ENCODE data around the gene LARP4. TPM values are rescaled to one million over a fixed set of nuclear protein-coding genes. Genes with fewer than 3 reads are reported as not detected.

Gene LARP4
- total RNA-seq, 4 donors from 2014 or later = 15.2 to 21.7 (median 18.9) TPM

DNA sequence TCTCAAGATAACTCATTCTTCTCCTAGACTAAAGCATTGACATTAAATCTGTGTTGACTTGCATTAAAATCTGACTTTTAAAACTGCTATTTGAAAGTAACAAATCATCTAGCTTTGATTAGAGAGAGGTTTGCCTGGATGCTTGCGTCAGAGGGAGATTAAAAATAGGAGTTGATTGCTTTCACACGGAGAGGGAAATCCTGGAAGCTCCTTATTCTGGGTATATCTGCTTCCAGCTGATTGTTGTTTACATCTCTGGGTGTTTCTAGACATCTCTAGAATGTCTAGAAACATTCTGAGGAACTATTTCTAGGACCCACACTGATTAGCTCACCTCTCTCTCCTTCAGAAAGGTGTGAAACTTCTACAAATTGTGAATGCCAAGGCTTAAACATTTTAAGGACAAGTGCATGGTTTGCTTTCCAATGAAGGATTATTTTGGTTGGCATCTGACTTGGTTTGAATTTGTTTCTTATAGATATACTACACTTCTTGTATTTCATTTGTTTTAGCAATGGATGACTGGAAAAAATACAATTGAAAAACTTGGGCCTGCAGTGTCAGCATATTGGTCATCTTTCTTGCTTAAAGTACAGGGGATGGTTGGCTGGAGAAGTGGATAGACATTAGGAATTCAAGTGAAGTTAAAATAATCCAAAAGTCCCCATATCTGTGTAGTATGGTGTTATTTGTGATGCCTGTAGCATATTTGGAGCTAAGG, 106.2 kb downstream of the LARP4 start:
- 17 to 21% methylated on average over 2 of the region's 2 CpGs for WGBS, 2 donors

GRCh38 chr12:50507474-50507838, 106.8 kb downstream of the LARP4 start:
- WGBS, 2 donors = 61 to 62% methylated on average over 11 of the region's 11 CpGs
- DNase-seq (ENCODE audit: low spot score in 2 of 2) = no peak
- intact Hi-C loops (cut with DNase I; ENCODE audit: low total_unique reads) = loop anchor here (5.0 kb wide), 1 partner anchor 130 kb away; no protein-coding TSS in a partner anchor
- no peak overlapping the region for H3K4me3 ChIP-seq (ENCODE audit: low read depth, poor library complexity, severe bottlenecking)
- TF ChIP-seq POLR2A (IDR thresholded peaks at IDR 0.05) = no peak
- TF ChIP-seq, protein P1, sequence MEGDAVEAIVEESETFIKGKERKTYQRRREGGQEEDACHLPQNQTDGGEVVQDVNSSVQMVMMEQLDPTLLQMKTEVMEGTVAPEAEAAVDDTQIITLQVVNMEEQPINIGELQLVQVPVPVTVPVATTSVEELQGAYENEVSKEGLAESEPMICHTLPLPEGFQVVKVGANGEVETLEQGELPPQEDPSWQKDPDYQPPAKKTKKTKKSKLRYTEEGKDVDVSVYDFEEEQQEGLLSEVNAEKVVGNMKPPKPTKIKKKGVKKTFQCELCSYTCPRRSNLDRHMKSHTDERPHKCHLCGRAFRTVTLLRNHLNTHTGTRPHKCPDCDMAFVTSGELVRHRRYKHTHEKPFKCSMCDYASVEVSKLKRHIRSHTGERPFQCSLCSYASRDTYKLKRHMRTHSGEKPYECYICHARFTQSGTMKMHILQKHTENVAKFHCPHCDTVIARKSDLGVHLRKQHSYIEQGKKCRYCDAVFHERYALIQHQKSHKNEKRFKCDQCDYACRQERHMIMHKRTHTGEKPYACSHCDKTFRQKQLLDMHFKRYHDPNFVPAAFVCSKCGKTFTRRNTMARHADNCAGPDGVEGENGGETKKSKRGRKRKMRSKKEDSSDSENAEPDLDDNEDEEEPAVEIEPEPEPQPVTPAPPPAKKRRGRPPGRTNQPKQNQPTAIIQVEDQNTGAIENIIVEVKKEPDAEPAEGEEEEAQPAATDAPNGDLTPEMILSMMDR (IDR thresholded peaks at IDR 0.05) = no peak

More for the DNA sequence above, 106.2 kb downstream of the LARP4 start:
- intact Hi-C loops (cut with DNase I; ENCODE audit: low total_unique reads) = loop anchor here (5.0 kb wide), 1 partner anchor 130 kb away; no protein-coding TSS in a partner anchor
- H3K4me3 ChIP-seq (ENCODE audit: low read depth, poor library complexity, severe bottlenecking) = no peak overlapping the region
- DNase-seq (ENCODE audit: low spot score in 2 of 2) = no peak
- TF ChIP-seq, protein P1 (IDR thresholded peaks at IDR 0.05) = no peak
- no peak for TF ChIP-seq POLR2A (IDR thresholded peaks at IDR 0.05)

DNA sequence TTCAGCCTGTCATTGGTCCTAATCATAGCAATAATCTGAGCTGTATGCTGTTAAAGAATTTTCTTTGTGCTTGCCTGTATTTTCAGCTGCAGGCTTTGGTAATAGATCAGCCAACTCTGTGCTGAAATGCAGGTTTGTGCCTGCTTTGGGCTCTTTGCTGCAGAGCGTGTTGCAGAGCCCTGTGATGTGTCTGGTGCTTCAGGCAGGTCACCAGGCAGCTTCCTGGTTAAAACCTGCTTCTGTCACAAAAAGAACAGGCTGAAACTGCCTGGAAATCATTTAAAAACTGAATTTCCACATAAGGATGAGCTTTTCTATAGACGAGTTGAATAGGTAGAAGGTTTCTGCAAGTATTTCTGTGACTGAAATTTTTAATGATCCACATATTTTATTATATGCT, 107.2 kb downstream of the LARP4 start:
- intact Hi-C loops (cut with DNase I; ENCODE audit: low total_unique reads) = loop anchor here (5.0 kb wide), 1 partner anchor 129 kb away; no protein-coding TSS in a partner anchor
- WGBS, 2 donors = 35 to 53% methylated on average over 2 of the region's 2 CpGs
- DNase-seq (ENCODE audit: low spot score in 2 of 2) = peak in 1 of 2 donors; percentile 32
- H3K4me3 ChIP-seq (ENCODE audit: low read depth, poor library complexity, severe bottlenecking) = no peak overlapping the region
- TF ChIP-seq, protein P1 (IDR thresholded peaks at IDR 0.05) = no peak
- no peak for TF ChIP-seq POLR2A (IDR thresholded peaks at IDR 0.05)

DNA sequence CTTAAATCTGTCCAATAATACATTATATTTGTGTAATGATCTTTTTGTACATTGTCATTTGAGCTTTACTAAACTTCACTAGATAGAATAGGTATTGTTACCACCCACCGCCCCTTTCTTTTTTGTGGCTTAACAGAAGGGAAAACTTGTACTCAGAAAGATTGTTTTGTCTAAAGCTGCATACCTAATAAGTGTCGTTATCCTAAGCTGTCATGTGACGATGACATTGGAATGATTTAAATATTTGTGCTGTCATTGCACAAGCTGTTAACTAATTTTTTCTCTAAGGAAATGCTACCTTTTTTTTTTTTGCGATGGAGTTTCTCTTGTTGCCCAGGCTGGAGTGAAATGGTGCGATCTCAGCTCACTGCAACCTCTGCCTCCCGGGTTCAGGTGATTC, 107.7 kb downstream of the LARP4 start:
- 46 to 47% methylated on average over 6 of the region's 6 CpGs for WGBS, 2 donors
- intact Hi-C loops (cut with DNase I; ENCODE audit: low total_unique reads) = loop anchor here (5.0 kb wide), 1 partner anchor 129 kb away; no protein-coding TSS in a partner anchor
- no peak for DNase-seq (ENCODE audit: low spot score in 2 of 2)
- H3K4me3 ChIP-seq (ENCODE audit: low read depth, poor library complexity, severe bottlenecking) = no peak overlapping the region
- no peak for TF ChIP-seq POLR2A (IDR thresholded peaks at IDR 0.05)
- TF ChIP-seq, protein P1 (IDR thresholded peaks at IDR 0.05) = no peak

DNA sequence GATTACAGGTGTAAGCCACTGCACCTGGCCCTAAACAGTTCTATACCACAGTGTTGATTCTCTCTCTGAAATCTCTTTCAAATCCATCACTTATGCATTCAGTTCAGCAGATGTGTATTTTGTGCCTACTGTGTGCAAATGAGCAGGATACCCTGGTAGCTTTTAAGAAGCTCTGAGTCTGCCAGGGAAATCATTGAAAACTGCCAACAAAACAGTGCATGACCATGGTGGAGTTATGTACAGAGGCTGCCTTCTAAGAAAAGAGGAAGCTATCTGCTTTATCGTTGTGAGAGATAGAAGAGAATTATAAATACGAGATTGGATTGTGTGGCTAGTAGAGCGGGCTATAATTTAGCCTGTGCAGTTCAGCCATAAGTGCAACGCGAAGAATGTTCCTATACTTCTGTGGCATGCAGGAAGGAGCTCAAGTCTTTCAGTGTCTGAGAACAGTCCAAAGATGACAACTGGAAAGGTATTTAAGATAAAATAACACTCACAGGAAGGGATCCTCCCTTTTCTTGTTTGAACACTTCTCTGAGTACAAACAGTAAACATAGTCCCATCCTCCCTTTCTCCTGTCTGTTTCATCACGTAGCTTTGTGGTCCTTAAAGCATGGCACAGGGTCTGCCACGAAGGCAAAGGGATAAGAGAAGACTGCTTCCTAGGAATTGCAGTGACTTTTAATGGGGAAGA, 108.4 kb downstream of the LARP4 start:
- no peak for DNase-seq (ENCODE audit: low spot score in 2 of 2)
- WGBS, 2 donors = 45 to 50% methylated on average over 7 of the region's 7 CpGs
- intact Hi-C loops (cut with DNase I; ENCODE audit: low total_unique reads) = loop anchor here (5.0 kb wide), 1 partner anchor 128 kb away; no protein-coding TSS in a partner anchor

More for the DNA sequence above, 108.4 kb downstream of the LARP4 start:
- no peak overlapping the region for H3K4me3 ChIP-seq (ENCODE audit: low read depth, poor library complexity, severe bottlenecking)
- TF ChIP-seq, protein P1 (IDR thresholded peaks at IDR 0.05) = no peak
- TF ChIP-seq POLR2A (IDR thresholded peaks at IDR 0.05) = no peak

All from lower leg skin (tissue), 4 donors.